ENCODE measurements around the gene PIP4K2C.
A peak's percentile ranks its signal among the peaks of the same experiment; 100 is the strongest.
"Not testable (repeated sequence)": the region's sequence is repeated elsewhere in the genome, so short reads cannot be mapped to it uniquely, and the experiment has no call there.

PIP4K2C gene

DNA sequence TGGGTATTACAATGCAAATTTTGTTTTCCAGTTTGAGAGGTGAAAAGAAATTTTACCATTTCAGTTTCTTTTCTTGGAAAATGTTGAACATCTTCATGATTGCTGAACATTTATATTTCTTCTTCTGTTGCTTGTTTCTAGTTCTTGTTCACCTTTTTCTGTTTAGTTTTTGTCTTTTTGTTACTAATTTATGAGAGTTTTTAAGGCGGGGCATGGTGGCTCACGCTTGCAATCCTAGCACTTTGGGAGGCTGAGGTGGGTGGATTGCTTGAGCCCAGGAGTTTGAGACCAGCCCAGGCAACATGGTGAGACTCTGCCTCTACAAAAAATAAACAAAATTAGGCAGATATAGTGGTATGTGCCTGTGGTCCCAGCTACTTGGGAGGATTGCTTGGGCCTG, 30.5 kb upstream of the PIP4K2C start:
- DNase-seq: no peak

- DNase-seq: not testable (repeated sequence)
Observed at GRCh38 chr12:57561117-57561516, 29.9 kb upstream of the PIP4K2C start.

DNA sequence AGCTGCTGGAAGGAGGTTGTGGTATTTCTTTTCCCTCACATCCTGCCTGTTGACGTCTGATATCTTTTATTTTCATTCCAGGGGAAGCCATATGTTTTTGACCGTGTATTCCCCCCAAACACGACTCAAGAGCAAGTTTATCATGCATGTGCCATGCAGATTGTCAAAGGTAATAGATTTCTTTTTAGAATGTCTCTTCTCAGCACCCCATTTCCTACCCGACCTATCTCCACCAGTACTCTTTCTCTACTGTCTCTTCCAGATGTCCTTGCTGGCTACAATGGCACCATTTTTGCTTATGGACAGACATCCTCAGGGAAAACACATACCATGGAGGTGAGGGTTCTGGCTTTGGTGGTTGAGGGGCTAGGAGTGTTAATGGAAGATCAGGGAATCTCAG, 27.6 kb upstream of the PIP4K2C start:
- DNase-seq: no peak

DNA sequence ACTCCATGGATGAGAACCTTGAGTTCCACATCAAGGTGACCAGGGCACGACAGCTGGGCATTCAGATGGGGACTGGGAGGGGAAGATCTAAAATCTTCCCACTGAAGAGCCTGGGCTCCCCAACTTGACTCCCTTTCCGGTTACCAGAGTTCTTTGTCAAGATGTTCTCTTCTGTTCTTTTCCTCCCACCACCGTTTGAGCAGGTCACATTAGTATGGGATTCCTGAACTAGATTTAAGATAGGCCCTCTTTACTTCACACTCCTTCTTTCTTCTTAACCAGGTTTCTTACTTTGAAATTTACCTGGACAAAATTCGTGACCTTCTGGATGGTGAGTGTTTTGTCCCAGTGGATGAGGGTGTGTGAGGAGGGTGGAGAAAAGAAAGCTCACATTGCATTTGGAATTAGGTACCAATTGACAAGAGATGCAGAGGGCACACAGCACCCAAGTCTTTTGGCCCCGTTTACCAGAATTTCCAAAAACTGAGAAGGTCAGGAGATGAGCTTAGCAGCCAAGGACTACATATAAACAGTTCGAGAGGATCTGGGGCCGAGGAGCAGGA, 26.7 kb upstream of the PIP4K2C start:
- DNase-seq: no peak

DNA sequence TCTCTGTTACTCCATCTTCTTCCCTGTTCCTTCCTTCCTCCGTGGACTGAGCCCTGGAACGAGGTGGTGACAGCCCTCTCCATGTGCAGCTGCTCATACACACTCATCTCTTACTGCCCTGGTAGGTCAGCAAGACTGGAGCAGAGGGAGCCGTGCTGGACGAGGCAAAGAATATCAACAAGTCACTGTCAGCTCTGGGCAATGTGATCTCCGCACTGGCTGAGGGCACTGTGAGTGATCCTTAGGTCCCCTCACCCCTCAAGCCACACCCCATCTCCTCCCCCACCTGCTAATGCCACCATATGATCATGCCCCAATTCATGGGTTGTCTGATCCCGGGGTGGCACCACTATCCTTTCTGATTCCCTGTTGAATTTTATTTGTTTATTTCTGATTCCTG, 22.2 kb upstream of the PIP4K2C start:
- no peak for DNase-seq

GRCh38 chr12:57569858-57570257, 21.1 kb upstream of the PIP4K2C start:
- no peak for DNase-seq

DNA sequence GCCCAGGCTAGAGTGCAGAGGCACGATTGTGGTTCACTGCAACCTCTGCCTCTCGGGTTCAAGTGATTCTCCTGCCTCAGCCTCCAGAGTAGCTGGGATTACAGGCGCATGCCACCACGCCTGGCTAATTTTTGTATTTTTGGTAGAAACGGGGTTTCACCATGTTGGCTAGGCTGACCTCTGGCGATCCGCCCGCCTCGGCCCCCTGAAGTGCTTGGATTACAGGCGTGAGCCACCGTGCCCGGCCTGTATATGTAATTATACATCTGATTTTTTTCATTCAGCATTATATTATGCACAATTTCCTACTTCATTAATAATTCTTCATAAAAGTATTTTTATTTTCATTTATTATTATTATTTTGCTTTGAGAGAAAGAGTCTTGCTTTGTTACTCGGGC, 20.6 kb upstream of the PIP4K2C start:
- DNase-seq: not testable (repeated sequence)

- DNase-seq: no peak
Observed at GRCh38 chr12:57571926-57572762, 18.8 kb upstream of the PIP4K2C start.

DNA sequence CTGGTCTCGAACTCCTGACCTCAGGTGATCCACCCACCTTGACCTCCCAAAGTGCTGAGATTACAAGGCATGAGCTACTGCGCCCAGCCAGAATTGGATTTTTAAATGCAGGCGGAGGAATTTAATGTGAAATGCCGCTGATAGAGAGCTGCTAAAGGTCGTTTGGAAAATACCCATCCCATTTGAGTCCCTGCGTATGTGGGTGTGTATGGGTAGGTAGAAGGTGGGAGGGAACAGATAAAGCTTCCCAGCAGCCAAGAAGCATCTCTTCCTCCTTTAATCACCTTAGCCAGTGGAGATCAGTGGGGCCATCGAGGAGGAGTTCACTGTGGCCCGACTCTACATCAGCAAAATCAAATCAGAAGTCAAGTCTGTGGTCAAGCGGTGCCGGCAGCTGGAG, 16.2 kb upstream of the PIP4K2C start:
- no peak for DNase-seq

DNA sequence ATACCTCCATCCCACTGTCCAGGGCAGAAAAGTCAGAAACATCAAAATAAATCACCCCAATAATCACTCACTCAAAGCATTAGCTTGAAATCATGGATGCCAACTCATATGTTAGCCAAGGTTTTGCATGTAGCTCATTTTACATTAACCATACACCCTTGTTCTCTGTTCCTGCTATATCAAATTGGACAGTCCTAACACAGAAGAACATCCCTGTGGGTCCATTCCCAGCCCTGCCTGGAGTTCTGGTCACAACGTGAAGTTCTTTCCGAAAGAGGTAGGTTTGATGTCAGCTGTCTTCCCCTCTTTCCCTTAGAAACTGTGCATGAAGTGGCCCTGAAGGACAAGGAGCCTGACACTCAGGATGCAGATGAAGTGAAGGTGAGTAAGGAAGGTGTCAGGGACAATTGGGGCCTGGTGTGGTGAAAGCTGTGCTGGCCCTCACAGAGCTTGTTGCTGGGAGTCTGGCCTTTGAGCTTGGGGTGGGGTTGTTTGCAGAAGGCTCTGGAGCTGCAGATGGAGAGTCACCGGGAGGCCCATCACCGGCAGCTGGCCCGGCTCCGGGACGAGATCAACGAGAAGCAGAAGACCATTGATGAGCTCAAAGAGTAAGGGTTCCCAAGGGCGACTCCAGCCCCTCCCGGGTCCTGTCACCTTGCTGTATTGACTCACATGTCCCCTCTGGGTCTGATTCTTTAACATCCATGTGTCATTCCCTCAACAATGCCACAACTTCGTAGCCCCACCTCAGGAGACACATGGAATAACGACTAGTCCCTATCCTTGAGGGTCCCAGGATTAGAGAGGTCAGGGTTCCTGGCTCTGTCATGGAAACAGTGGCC, 15.0 kb upstream of the PIP4K2C start:
- no peak for DNase-seq

GRCh38 chr12:57576613-57577160, 14.3 kb upstream of the PIP4K2C start:
- no peak for DNase-seq

DNA sequence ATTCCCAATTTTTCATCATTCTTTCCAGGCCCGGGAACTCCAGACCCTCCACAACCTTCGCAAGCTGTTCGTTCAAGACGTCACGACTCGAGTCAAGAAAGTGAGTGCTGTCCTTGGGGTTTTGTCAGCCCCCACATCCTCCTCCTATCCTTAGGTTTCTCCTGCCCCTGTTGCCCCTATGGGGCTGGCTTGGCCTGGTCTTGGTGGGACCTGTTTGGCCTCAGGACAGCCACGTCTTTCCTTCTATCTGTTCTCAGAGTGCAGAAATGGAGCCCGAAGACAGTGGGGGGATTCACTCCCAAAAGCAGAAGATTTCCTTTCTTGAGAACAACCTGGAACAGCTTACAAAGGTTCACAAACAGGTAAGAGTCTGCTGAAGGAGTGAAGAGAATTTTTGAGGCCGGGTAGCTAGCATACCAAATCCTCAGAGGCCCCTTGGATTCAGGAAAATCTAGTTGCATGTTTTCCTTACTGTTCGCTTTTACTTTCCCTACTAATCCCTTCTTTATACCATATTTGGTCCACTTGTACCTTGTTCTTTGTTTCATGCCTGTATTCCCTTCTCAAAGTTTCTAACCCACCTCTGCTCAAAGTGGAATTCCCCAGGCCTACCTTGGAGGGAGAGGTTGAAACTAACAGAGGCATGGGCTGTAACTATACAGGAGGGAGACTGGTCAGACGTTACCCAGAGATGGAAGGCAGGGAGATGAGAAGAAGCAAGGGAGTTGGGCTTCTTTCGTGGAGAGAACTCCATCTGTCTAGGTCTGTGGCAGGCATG, 12.8 kb upstream of the PIP4K2C start:
- DNase-seq: no peak

GRCh38 chr12:57579011-57579410, 12.0 kb upstream of the PIP4K2C start:
- DNase-seq: no peak

DNA sequence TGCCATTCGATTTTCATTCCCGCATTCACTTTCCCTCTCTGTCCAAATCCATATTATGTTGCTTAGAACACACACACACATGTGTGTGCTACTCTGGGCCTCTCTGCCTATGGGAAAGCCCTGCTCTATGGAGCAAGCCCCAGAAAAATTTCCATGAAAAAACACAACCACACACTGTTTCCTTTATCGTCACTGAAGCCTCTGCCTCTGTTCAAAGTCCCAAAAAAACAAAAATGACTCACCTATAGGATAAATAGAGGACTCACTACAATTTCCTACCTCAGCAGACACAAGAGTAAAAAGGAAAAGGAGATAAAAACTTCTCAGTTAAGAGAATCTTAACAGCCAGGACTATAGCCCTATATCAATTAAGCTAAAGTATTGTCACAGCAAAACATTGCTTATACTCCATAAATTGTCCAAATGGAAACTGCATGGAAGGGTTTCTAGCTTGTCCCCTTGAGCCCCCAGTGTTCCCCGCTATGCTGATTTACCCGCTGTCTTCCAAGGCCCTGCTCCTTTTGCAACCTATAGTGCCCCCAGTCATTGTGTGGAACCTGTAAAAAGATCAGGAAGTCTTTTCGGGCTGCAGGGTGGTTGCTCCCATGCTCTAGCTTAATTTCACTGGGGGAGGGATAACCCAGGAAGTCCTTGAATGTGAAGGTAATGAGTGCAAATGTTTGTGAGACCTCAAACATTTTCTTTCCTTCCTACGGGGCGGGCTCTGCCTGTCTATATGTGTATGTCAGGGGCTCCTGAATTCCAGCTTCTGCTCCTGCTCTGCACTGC, 11.1 kb upstream of the PIP4K2C start:
- DNase-seq: no peak

- no peak for DNase-seq
Observed at GRCh38 chr12:57580466-57580795, 10.6 kb upstream of the PIP4K2C start.

DNA sequence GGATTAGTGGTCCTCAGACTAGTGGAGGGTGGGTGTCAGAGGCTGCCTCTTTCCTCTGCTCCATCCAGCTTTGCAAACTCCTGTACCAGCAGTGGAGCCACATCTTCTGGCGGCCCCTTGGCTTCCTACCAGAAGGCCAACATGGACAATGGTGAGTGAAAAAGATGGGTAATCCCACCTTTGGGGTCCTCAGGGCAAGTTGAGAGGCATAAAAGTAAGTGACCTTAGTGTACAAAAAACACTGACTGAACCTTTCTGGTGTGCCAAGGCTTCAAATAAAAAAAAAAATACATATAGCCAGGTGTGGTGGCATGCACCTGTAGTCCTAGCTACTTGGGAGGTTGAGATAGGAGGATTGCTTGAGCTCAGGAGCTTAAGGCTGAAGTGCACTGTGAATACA, 9.2 kb upstream of the PIP4K2C start:
- DNase-seq: no peak

- no peak for DNase-seq
Observed at GRCh38 chr12:57582440-57582839, 8.6 kb upstream of the PIP4K2C start.

DNA sequence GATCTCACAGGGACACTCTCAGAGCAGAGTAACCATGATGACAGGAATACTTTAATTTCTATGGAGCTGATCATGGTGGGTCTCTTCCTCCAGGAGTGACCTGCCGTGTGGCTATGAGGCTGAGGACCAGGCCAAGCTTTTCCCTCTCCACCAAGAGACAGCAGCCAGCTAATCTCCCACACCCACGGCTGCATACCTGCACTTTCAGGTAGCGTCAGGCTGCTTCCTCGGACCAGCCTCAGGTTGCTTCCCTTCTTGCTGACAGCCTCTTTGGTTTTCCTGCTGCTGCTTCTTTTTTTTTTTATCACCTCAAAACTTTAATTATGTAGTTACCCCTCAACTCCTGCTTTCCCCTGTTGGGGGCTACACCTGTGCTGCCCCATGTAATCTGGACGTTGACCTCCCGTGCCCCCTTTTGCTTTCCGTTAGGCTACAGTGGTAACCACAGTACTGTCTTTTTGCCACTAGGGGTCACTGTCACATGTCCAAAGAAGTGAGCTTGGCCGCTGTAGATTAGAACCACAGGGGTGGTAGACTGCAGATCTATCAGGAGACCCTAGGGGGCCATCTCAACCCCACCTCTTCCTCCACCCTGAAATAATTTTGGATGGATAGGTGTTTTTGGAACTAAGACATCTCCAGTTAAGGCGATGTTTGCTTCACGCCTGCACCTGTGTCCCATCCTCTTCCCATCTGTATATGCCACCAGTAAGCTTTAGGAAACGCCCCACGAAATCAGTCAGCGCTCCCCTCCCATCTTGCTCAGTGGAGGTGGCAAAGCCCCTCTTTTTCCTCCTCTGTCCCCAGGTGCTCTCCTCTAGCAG, 7.8 kb upstream of the PIP4K2C start:
- peak; percentile 56 for DNase-seq

- no peak for DNase-seq
Observed at GRCh38 chr12:57584050-57584449, 6.9 kb upstream of the PIP4K2C start.

DNA sequence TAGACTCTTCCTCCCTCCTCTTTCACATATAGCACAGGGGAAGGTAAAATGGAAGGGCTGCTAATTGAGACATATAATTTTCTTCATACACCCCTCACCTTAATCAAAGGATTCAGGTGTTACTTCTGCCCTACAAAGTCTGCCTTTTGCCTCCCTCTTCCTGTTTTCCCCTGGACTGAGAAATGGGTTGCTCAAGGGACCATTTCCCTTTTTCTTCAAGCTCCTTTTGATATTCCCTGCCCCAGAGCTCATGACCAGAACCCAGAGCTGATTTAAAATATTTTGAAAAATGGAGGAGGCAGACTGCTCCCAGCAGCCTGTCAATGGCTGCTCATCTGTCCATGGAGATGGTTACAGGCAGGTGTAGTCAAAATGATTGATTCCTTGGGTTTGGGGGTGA, 6.3 kb upstream of the PIP4K2C start:
- DNase-seq: no peak

DNA sequence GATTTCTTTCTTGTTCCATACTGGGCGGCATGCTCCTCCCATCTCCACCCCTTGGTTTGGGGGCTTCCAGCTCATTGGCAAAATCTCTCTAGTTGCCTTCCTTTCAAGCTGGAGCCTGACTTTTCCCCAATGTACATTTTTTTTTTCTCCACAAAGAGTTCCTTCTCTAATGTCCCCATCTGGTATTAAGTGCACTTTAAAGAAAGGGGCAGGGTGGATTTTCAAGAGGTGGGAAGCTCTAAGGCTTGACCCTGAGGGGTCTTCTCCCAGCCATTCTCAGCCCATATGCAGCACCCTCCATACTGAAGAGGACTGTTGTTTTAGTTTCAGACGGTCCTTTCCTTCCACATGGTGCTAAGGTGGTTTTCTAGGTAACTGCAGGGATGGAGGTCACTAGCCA, 5.8 kb upstream of the PIP4K2C start:
- no peak for DNase-seq
